ENCODE measurements around the gene C17orf107.

Gene C17orf107

GRCh38 chr17:4928881-4929280, 29.5 kb downstream of the C17orf107 start:
- H3K27me3 ChIP-seq (ENCODE audit: insufficient read depth, low read length), result no peaks in the 10 kb centered on the region
- H3K79me2 ChIP-seq (ENCODE audit: insufficient read depth, low read length), result no peaks in the 10 kb centered on the region
- no peaks in the 10 kb centered on the region for H4K20me1 ChIP-seq (ENCODE audit: insufficient read depth, low read length)
- no peak overlapping the region for H3K4me2 ChIP-seq (ENCODE audit: low read length)
- no peaks in the 10 kb centered on the region for H3K4me1 ChIP-seq (ENCODE audit: insufficient read depth, low read length, severe bottlenecking)
- H2AFZ ChIP-seq (ENCODE audit: low read length), result no peak overlapping the region
- no peaks in the 10 kb centered on the region for H3K9me2 ChIP-seq (ENCODE audit: low read depth, low read length)
- H3K4me3 ChIP-seq (ENCODE audit: low read depth, low read length, poor library complexity, severe bottlenecking), result no peak overlapping the region
- peaks cover 9% of the 10 kb centered on the region for H3K36me3 ChIP-seq (ENCODE audit: insufficient read depth, low read length)
- H3F3A ChIP-seq (ENCODE audit: insufficient read depth, low read length), result no peaks in the 10 kb centered on the region
- no peak overlapping the region for H3K27ac ChIP-seq (ENCODE audit: low read depth, low read length, poor library complexity, severe bottlenecking)
- H3K9ac ChIP-seq (ENCODE audit: low read length), result no peak overlapping the region
- H3K9me3 ChIP-seq (ENCODE audit: low read length), result no peaks in the 10 kb centered on the region
- TF ChIP-seq EZH2 (IDR thresholded peaks at IDR 0.05; ENCODE audit: borderline replicate concordance, low read length) (no peak), CTCF (IDR thresholded peaks at IDR 0.05; ENCODE audit: low read length) (no peak)

DNA sequence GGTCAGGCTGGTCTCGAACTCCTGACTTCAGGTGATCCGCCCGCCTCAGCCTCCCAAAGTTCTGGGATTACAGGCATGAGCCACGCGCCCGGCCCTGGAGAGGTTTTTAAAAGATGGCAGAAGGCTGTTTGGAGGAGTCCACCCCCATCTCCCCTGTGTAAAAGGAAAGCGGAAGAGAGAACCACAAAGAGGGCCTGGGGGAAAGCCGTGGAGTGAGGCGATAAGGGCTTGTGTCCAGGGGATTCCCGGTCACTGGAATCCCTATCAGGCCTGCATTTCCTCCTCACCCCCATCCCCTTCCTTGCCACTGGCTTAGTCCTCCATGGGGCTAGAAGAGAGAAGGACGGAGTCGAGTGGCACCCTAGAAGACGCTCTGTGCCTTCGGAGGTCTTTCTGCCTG, 32.6 kb downstream of the C17orf107 start, which contains the start of gene GP1BA:
GP1BA (plus strand) TSS at position 315 of the 400 bp plus-strand sequence. CDS start 328 bp downstream, outside the sequence.
- H2AFZ ChIP-seq (ENCODE audit: low read length), result no peak within 1 kb of the TSS
- peaks cover 23% of the 10 kb centered on the region for H3K36me3 ChIP-seq (ENCODE audit: insufficient read depth, low read length)
- no peaks in the 10 kb centered on the region for H3K9me3 ChIP-seq (ENCODE audit: low read length)
- TF ChIP-seq EZH2 (IDR thresholded peaks at IDR 0.05; ENCODE audit: borderline replicate concordance, low read length) (no peak), CTCF (IDR thresholded peaks at IDR 0.05; ENCODE audit: low read length) (no peak)
- no peaks in the 10 kb centered on the region for H3K27me3 ChIP-seq (ENCODE audit: insufficient read depth, low read length)
- no peak within 1 kb of the TSS for H3K9ac ChIP-seq (ENCODE audit: low read length)
- H3K4me1 ChIP-seq (ENCODE audit: insufficient read depth, low read length, severe bottlenecking), result peaks cover 5% of the 10 kb centered on the region
- no peak within 1 kb of the TSS for H3K4me3 ChIP-seq (ENCODE audit: low read depth, low read length, poor library complexity, severe bottlenecking)
- H3F3A ChIP-seq (ENCODE audit: insufficient read depth, low read length), result no peaks in the 10 kb centered on the region
- no peaks in the 10 kb centered on the region for H3K79me2 ChIP-seq (ENCODE audit: insufficient read depth, low read length)
- no peak within 1 kb of the TSS for H3K27ac ChIP-seq (ENCODE audit: low read depth, low read length, poor library complexity, severe bottlenecking)
- H3K4me2 ChIP-seq (ENCODE audit: low read length), result no peak within 1 kb of the TSS
- H4K20me1 ChIP-seq (ENCODE audit: insufficient read depth, low read length), result no peaks in the 10 kb centered on the region
- no peaks in the 10 kb centered on the region for H3K9me2 ChIP-seq (ENCODE audit: low read depth, low read length)

GRCh38 chr17:4932756-4933155, 33.4 kb downstream of the C17orf107 start:
- Histone ChIP-seq H3F3A (ENCODE audit: insufficient read depth, low read length) (no peaks in the 10 kb centered on the region), H3K27ac (ENCODE audit: low read depth, low read length, poor library complexity, severe bottlenecking) (no peak overlapping the region), H3K9ac (ENCODE audit: low read length) (no peak overlapping the region), H3K9me3 (ENCODE audit: low read length) (no peaks in the 10 kb centered on the region), H3K79me2 (ENCODE audit: insufficient read depth, low read length) (no peaks in the 10 kb centered on the region), H3K4me2 (ENCODE audit: low read length) (no peak overlapping the region), H4K20me1 (ENCODE audit: insufficient read depth, low read length) (no peaks in the 10 kb centered on the region), H3K4me1 (ENCODE audit: insufficient read depth, low read length, severe bottlenecking) (peaks cover 5% of the 10 kb centered on the region), H3K27me3 (ENCODE audit: insufficient read depth, low read length) (no peaks in the 10 kb centered on the region), H3K4me3 (ENCODE audit: low read depth, low read length, poor library complexity, severe bottlenecking) (no peak overlapping the region), H3K36me3 (ENCODE audit: insufficient read depth, low read length) (peaks cover 31% of the 10 kb centered on the region), H2AFZ (ENCODE audit: low read length) (no peak overlapping the region), H3K9me2 (ENCODE audit: low read depth, low read length) (no peaks in the 10 kb centered on the region)
- no peak for TF ChIP-seq EZH2 (IDR thresholded peaks at IDR 0.05; ENCODE audit: borderline replicate concordance, low read length)
- TF ChIP-seq CTCF (IDR thresholded peaks at IDR 0.05; ENCODE audit: low read length), result no peak
